ENCODE measurements around the gene CCNB1IP1. TPM values are rescaled to one million over a fixed set of nuclear protein-coding genes. Genes with fewer than 3 reads are reported as not detected.

CCNB1IP1 gene
- total and polyA plus RNA-seq, 3 donors from 2014 or later, result 38.7 to 46.7 (median 46.0) TPM

DNA sequence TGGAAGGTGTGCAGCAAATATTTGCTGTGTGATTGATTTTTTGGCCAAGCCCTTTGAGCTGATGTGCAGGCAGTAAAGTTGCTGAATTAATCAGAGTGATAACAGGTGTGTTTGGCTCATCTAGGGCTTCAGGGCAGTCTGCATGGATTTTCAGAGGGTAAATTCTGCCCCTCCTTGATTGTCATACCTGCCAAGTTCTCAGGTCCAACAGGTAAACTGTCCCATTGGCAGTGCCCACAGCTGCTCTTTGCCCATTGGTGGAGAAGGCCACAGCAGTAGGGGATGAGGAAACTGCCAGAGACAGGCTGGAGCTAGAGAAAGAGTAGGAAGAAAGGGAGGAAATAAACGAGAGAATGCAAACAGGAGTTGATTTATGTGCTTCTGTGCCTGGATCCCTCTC, 46.7 kb upstream of the CCNB1IP1 start:
- Histone ChIP-seq H3K9me3 (no peaks in the 10 kb centered on the region), H3K27ac (no peak overlapping the region), H3K36me3 (ENCODE audit: low read depth, missing control alignments) (no peaks in the 10 kb centered on the region), H3K27me3 (no peaks in the 10 kb centered on the region), H3K4me1 (no peaks in the 10 kb centered on the region), H3K4me3 (no peak overlapping the region)
- 47% methylated on average over 1 of the region's 1 CpG for WGBS, 2 donors
- no peak for DNase-seq
- no peak for TF ChIP-seq CTCF (IDR thresholded peaks at IDR 0.05)
- TF ChIP-seq POLR2A (IDR thresholded peaks at IDR 0.05), result no peak
- intact Hi-C loops (cut with DNase I; ENCODE audit: low total_unique reads), result no loop called here

- Histone ChIP-seq H3K4me1 (no peaks in the 10 kb centered on the region), H3K9me3 (no peaks in the 10 kb centered on the region), H3K4me3 (no peak overlapping the region), H3K27me3 (no peaks in the 10 kb centered on the region), H3K27ac (no peak overlapping the region), H3K36me3 (ENCODE audit: low read depth, missing control alignments) (no peaks in the 10 kb centered on the region)
- no peak for TF ChIP-seq CTCF (IDR thresholded peaks at IDR 0.05)
- no peak for TF ChIP-seq POLR2A (IDR thresholded peaks at IDR 0.05)
- 93% methylated on average over 2 of the region's 2 CpGs; no CpG with 5 or more reads in 1 of the 2 donors for WGBS, 2 donors
- intact Hi-C loops (cut with DNase I; ENCODE audit: low total_unique reads), result no loop called here
- no peak for DNase-seq
Observed at GRCh38 chr14:20377171-20377570, 44.1 kb upstream of the CCNB1IP1 start.

DNA sequence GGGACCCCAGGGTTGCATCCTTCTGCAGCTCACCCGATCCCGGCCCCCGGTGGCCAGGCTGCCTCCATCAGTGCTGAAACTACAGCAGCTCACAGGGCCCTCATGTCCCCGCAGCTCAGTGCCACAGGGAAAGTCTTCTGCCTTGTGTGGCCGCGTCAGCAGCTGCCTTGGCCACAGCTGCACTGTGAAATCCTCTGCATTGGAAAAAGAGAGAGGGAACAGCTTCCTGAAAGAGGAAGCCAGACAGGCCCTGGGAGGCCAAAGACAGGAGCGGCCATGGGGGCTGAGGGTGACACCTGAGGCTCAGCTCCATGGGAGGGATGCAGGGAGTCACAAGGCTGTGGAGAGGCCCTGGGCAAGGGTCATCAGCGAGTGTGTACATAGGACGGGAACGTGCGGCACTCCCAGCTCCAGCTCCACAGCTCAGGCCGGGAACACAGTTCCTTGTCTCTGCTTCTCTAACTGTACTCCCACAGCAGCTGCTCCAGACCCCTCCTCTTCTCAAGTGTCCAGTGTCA, 43.1 kb upstream of the CCNB1IP1 start:
- intact Hi-C loops (cut with DNase I; ENCODE audit: low total_unique reads), result no loop called here
- Histone ChIP-seq H3K9me3 (no peaks in the 10 kb centered on the region), H3K4me3 (no peak overlapping the region), H3K27me3 (no peaks in the 10 kb centered on the region), H3K27ac (no peak overlapping the region), H3K4me1 (no peaks in the 10 kb centered on the region), H3K36me3 (ENCODE audit: low read depth, missing control alignments) (no peaks in the 10 kb centered on the region)
- no peak for TF ChIP-seq CTCF (IDR thresholded peaks at IDR 0.05)
- no peak for TF ChIP-seq POLR2A (IDR thresholded peaks at IDR 0.05)
- WGBS, 2 donors, result 92 to 96% methylated on average over 12 of the region's 12 CpGs
- DNase-seq, result no peak

DNA sequence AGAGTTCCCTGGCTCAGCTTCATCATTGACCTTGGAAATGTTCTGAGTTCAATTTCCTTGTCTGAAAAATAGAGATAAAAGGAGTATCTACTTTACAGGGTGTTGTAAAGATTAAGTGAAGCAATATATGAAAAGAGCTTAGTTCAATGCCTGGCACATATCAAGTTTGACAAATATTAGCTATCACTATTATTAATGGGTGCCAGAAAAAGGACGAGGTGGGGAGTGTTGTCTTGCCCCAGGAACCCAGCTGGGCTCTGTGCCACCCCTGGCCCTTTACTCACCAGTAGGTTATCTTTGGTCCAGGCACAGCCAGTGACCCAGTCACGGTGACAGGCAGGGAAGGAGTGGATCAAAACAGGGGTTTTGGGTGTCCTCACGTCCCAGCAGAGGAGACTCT, 42.4 kb upstream of the CCNB1IP1 start:
- no peaks in the 10 kb centered on the region for H3K27me3 ChIP-seq
- H3K9me3 ChIP-seq, result no peaks in the 10 kb centered on the region
- no peak overlapping the region for H3K27ac ChIP-seq
- TF ChIP-seq POLR2A (IDR thresholded peaks at IDR 0.05), result no peak
- TF ChIP-seq CTCF (IDR thresholded peaks at IDR 0.05), result no peak
- intact Hi-C loops (cut with DNase I; ENCODE audit: low total_unique reads), result no loop called here
- WGBS, 2 donors, result 66 to 70% methylated on average over 3 of the region's 3 CpGs
- H3K4me1 ChIP-seq, result no peaks in the 10 kb centered on the region
- H3K4me3 ChIP-seq, result no peak overlapping the region
- DNase-seq, result no peak
- no peaks in the 10 kb centered on the region for H3K36me3 ChIP-seq (ENCODE audit: low read depth, missing control alignments)

DNA sequence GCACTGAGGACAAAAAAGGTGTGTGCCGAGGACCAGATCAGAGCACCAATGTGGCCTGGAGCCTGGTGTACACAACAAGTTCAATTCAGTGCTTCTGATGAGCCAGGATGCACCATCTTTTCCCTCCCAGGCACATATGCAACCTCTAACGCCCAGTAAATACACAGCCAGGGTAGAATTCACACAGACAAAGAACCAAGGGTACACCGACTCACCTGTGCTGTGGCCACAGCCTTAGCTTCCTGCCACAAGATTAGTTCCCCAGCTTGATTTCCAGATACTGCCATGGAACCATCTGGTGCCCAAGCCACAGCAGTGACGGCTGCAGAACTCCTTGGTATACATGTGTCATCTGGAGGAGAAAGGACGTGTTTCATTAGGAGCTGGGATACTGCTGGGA, 39.7 kb upstream of the CCNB1IP1 start:
- intact Hi-C loops (cut with DNase I; ENCODE audit: low total_unique reads), result no loop called here
- WGBS, 2 donors, result 93 to 95% methylated on average over 5 of the region's 5 CpGs
- no peak overlapping the region for H3K27ac ChIP-seq
- H3K27me3 ChIP-seq, result no peaks in the 10 kb centered on the region
- DNase-seq, result no peak
- no peaks in the 10 kb centered on the region for H3K9me3 ChIP-seq
- H3K4me3 ChIP-seq, result no peak overlapping the region
- no peaks in the 10 kb centered on the region for H3K36me3 ChIP-seq (ENCODE audit: low read depth, missing control alignments)
- H3K4me1 ChIP-seq, result no peaks in the 10 kb centered on the region
- TF ChIP-seq POLR2A (IDR thresholded peaks at IDR 0.05) (no peak), CTCF (IDR thresholded peaks at IDR 0.05) (no peak)

All from testis (tissue), 3 donors.